ENCODE data around the gene KRTAP5-2.
A peak's percentile ranks its signal among the peaks of the same experiment; 100 is the strongest.

The KRTAP5-2 gene

DNA sequence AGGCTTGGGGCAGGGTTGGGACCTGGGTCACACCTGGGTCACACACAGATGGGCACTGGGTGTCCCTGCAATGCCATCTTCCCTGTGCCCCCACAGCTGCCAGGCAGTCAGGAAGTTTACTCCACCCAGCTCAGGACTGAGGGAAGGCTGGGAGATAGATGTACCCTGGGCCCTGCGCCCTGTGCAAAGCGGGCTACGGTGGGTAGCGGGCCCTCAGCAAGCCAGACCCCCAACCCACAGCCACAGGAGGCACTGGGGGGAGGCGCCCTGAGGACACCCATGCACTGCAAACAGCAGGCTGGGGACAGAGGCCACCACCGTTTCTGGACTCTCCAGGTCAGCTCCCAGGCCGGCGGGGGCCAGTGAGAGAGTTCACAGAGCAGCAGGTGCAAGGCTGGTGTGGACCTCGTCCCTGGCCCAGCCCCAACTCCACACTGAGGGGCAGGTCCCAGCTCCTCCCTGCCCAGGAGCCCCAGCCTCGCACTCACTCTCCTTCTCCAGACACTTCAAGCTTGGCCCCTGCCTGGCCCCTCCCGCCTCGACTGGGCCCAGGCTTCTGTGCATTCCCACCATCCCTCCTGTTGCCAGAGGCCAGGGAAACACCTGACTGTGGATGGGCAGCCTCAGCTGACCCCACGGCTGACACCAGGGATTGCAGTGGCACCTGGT, 30.9 kb downstream of the KRTAP5-2 start:
- no peak for DNase-seq (ENCODE audit: low read depth)

- no peak for DNase-seq (ENCODE audit: low read depth)
These were observed 31.6 kb downstream of the KRTAP5-2 start for GRCh38 chr11:1566381-1567051.

DNA sequence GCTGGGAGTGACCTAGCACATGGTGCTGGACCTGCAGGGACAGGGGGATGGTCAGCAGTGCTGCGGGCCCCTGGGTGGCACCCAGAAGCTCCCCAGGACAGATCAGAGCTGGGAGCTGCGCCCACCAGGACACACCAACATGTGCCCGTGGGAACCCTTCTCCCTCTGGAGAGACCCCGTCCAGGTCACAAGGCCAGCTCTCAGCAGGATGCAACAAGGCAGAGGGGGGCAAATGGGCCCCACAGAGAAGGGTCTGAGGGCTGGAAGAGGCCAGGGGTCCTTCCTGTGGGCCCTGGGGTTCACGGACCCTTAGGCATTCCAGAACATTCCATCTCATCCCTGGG, 32.2 kb downstream of the KRTAP5-2 start:
- no peak for DNase-seq (ENCODE audit: low read depth)

DNA sequence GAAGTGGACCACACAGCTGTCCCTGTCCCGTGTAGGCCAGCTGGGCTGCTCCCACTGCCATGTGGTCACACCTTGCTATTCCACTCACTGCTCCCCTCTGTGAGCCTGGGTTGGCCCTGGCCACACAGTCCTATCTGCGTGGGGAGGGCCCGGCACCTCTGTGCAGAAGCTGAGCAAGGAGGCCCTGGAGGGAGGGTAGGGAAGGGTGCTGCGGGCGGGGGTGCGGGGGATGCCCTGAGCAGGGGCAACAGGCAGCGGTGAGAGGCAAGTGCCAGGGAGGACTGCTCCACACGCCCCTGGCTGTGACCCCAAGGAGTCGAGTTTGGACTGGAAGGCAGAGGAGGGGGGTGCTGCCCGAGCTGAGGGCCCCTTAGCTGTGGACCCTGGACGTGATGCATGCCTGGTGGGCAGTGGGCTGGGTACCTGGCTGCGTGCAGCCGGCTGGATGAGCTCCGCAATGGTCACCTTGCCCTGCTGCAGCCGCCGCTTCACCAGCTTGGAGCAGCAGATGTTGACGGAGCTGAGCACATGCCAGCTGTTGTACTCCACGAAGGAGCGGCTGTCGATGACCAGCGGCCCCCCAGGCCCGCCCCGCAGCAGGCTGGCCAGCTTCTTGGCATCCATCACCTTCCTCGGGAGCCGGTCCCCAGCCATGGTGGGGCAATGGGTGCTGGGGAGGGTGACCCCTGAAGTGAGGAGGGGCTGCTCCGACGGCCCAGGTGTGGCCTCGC, 32.8 kb downstream of the KRTAP5-2 start:
- no peak for DNase-seq (ENCODE audit: low read depth)

- DNase-seq (ENCODE audit: low read depth) = no peak
These were observed 33.4 kb downstream of the KRTAP5-2 start for GRCh38 chr11:1564535-1565172.

DNA sequence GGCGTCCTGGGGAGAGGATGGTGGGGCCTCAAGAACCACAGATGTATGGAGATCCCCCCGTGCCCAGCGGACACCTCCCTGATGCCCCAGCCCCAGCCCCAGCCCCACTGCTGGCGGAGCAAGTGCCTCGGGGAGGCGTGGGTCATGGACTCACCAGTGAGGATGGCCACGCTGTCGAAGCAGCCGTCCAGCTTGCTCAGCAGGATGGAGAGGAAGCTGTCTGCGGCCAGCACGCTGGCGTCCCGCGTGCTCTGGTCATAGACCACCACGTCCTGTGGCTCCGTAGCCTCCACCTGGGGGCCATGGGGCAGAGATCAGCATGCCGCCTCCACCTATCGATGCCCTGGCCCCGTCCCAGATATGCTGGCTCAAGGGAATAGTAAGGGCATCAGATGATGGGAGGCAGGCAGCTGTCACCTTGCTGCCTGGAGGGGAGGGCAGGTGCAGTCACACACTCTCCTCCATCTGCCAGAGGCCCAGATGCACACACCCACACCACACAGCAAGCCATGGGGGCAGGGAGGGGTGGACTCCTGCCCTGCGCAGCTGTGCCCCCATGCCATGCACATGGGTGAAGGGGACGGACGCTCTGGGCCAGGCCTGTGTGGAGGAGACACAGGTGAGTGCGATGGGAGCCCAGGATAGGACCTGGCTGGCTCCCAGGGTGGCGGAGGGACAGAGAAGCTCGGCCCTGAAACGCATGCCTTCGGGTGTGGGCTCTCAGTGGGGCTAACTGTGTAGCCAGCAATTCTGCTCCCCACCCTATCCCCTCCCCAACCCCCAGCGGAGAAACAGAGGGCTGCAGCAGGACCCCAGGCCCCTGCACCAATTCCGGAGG, 34.2 kb downstream of the KRTAP5-2 start:
- no peak for DNase-seq (ENCODE audit: low read depth)

- DNase-seq (ENCODE audit: low read depth) = no peak
These were observed 34.9 kb downstream of the KRTAP5-2 start for GRCh38 chr11:1563149-1563638.

GRCh38 chr11:1562469-1563148, 35.5 kb downstream of the KRTAP5-2 start:
- no peak for DNase-seq (ENCODE audit: low read depth)

DNA sequence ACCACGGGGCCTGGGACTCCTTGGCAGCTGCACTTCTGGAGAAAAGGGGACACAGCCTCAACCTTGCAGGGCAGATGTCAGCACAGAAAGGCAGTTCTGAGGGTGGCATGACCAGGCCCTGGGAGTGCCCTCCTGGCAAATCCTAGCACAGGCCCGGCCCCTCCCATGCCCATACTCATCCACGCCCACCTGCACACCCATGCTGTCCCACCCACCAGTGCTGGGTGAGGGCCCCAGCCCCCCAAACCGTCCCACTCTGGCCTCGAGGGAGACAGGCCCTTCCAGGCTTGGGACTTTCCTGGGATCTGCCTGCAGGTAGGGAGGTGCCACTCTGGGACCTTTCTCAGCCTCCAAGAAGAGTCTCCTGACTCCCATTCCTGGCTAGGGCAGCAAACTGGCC, 36.1 kb downstream of the KRTAP5-2 start:
- DNase-seq (ENCODE audit: low read depth) = no peak

DNA sequence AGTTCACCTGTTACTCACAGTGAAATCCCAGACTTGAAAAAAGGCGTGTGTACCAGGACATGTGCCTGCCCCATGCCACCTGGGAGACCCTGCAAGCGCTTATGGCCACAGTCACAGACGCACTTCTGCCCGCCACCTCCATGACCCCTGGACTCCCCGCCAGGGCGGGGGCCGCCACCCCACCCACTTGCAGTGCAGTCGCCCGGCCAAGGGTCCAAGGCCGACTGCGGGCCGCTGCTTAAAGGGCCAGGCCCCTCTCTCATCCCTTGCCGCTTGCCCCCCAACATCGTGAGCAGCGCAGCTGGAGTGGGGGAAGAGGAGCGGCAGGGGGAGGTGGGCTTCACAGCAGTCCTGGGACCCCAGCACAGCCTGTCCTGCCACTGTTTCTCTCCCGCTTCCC, 36.8 kb downstream of the KRTAP5-2 start:
- DNase-seq (ENCODE audit: low read depth) = no peak

GRCh38 chr11:1560649-1561251, 37.3 kb downstream of the KRTAP5-2 start:
- no peak for DNase-seq (ENCODE audit: low read depth)

- DNase-seq (ENCODE audit: low read depth) = no peak
These were observed 38.0 kb downstream of the KRTAP5-2 start for GRCh38 chr11:1560002-1560648.

DNA sequence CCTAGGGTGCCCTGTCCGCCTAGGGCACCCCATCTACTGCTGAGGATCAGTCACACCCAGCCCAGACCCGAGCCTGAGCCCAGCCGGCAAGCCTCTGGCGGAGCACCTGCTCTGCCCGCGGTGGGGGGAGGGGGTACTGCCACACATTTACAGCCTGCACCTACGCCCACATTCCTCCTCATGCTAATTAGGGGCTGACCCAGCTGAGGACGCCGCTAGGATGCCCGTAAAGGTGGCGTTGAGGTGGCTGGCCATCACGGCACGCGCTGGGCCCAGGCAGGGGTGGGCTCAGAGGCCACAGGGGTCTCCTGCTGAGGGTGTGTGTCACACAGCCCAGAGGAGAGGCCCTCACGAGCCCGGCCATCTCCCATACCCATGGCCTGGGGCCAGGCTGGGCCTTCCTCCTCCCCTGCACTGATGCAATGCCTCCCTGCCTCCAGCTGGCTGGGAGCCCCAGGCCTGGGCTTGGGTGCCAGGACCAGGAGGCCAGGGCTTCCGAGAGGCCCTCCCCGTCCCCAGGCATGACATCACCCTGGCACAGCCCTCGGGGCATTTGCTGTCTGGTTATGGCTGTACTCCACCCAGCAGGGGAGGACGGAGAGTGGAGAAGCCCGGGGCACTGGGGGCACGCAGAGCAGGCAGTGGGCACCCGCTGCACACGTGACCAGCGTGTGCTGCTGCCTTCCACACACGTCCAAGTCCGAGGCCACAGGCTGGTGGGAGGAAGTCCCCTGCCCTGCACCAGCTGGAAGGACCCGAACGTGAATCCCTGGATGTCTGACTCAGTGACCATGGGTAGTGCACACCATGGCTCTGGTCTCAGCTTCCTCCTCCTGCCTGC, 38.8 kb downstream of the KRTAP5-2 start:
- DNase-seq (ENCODE audit: low read depth) = peak; percentile 58

DNA sequence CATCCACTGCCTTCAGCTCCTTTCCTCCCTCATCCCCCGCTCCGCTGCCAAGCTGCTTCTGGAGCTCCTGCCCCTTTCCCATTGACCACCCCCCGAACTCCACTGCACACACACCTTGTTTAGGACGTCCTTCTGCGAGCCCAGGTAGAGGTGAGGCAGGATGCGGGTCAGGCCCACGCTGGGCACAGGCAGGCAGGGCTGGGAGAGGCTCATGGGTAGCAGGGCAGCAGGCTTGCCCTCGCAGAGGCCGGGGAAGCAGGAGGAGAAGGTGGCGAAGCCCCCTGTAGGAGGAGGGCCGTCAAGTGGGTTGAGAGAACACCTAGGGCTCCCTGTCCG, 39.4 kb downstream of the KRTAP5-2 start:
- no peak for DNase-seq (ENCODE audit: low read depth)

GRCh38 chr11:1557904-1558774, 40.0 kb downstream of the KRTAP5-2 start:
- DNase-seq (ENCODE audit: low read depth) = peak; percentile 41

GRCh38 chr11:1557051-1557884, 40.8 kb downstream of the KRTAP5-2 start:
- DNase-seq (ENCODE audit: low read depth) = no peak

- DNase-seq (ENCODE audit: low read depth) = no peak
These were observed 41.7 kb downstream of the KRTAP5-2 start for GRCh38 chr11:1556278-1556902.

Data from GM04503 (cell line).